ENCODE results near the gene LRRC23.

LRRC23 gene

DNA sequence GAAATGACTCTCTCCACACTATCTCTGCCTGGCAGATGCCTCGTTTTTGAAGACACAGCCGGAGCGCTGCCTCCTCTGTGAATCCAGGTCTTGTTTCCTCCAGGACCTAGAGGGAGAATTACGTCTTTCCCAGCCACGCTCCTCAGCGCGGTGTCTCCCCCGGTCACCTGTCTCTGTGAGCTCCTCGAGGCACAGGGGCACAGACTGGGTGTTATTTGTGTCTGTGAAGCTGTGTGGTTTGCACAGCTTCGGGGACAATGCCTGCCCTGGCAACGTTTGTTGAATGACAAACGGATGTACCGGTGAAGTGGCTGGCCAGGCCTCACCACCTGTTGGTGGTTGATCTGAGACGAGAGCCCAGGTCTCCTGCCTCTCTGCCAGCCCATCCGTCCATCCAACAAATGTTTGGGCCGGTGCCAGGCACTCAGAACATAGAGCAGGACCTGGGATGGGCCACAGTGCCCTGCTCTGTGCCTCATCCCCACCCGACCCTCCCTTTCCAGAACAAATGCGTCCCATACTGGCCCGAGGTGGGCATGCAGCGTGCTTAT lies 52.6 kb downstream of the LRRC23 start:
- Histone ChIP-seq H3K36me3 (no peaks in the 10 kb centered on the region), H3K27me3 (ENCODE audit: insufficient read depth, low read depth, severe bottlenecking) (no peaks in the 10 kb centered on the region), H3K9me3 (ENCODE audit: severe bottlenecking) (no peaks in the 10 kb centered on the region), H3K4me3 (ENCODE audit: low read depth, low read length) (no peak overlapping the region), H3K27ac (no peak overlapping the region)
- TF ChIP-seq, protein P1, sequence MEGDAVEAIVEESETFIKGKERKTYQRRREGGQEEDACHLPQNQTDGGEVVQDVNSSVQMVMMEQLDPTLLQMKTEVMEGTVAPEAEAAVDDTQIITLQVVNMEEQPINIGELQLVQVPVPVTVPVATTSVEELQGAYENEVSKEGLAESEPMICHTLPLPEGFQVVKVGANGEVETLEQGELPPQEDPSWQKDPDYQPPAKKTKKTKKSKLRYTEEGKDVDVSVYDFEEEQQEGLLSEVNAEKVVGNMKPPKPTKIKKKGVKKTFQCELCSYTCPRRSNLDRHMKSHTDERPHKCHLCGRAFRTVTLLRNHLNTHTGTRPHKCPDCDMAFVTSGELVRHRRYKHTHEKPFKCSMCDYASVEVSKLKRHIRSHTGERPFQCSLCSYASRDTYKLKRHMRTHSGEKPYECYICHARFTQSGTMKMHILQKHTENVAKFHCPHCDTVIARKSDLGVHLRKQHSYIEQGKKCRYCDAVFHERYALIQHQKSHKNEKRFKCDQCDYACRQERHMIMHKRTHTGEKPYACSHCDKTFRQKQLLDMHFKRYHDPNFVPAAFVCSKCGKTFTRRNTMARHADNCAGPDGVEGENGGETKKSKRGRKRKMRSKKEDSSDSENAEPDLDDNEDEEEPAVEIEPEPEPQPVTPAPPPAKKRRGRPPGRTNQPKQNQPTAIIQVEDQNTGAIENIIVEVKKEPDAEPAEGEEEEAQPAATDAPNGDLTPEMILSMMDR (IDR thresholded peaks at IDR 0.05; ENCODE audit: low read depth, low read length), result no peak
- DNase-seq, result no peak

DNA sequence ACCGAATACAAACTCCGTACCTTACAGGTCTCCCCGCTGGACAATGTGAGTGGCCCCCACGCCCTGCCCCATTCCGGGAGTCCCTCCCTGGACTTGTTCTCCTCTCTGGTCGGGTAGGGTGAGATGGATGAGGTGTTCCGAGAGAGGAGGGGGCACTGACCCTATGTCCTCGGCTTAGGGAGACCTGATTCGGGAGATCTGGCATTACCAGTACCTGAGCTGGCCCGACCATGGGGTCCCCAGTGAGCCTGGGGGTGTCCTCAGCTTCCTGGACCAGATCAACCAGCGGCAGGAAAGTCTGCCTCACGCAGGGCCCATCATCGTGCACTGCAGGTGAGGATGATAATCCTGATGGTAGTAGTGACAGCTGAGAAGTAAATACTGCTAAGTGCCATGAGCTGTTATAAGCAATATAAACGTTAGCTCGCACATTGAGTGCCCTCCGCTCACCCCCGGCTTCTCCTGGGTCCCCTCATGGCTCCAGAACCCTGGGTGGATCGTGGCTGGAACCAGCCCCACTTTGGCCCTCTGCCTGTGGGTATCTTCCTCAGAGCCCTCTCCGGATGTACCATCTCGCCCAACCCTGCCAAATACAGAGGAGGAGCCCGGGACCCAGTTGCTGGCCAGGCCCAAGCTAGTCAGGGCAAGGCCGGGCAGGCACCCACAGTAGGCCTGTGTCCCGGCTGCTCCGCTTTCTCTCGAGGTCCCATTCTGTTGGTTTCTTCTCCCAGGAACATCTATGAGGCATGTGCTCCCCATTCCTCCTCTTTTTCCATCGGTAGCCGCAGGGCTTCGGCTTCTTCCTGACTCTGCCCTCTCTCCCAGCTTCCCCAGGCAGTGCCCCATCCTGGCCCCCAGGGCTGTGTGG lies 53.4 kb downstream of the LRRC23 start:
- Histone ChIP-seq H3K4me3 (ENCODE audit: low read depth, low read length) (no peak overlapping the region), H3K27me3 (ENCODE audit: insufficient read depth, low read depth, severe bottlenecking) (no peaks in the 10 kb centered on the region), H3K36me3 (no peaks in the 10 kb centered on the region), H3K27ac (no peak overlapping the region), H3K9me3 (ENCODE audit: severe bottlenecking) (no peaks in the 10 kb centered on the region)
- DNase-seq, result no peak
- TF ChIP-seq, protein P1 (IDR thresholded peaks at IDR 0.05; ENCODE audit: low read depth, low read length), result no peak

DNA sequence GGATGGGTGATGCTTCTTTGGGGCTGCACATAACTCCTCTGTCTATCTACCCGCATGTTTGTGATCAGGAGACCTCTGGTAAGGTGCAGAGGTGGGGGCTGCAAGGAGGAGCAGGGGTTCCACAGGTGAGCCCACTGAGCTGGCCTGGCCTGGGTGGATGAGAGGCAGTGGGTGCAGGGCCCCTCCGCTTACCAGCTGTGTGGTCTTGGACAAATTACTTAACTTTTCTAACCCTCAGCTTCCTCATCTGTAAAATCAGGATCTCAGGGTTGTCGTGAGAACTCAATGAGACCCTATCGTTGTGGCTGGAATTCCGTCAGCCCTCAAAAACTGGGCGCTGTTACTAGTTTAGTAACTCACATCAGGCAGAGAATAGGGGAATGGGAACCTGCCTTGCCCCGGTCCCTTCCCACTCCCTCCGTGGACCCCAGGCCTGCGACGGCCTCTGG lies 54.0 kb downstream of the LRRC23 start:
- no peaks in the 10 kb centered on the region for H3K9me3 ChIP-seq (ENCODE audit: severe bottlenecking)
- no peak for DNase-seq
- H3K27ac ChIP-seq, result no peak overlapping the region
- H3K27me3 ChIP-seq (ENCODE audit: insufficient read depth, low read depth, severe bottlenecking), result no peaks in the 10 kb centered on the region
- H3K36me3 ChIP-seq, result no peaks in the 10 kb centered on the region
- TF ChIP-seq, protein P1 (IDR thresholded peaks at IDR 0.05; ENCODE audit: low read depth, low read length), result no peak
- H3K4me3 ChIP-seq (ENCODE audit: low read depth, low read length), result no peak overlapping the region

DNA sequence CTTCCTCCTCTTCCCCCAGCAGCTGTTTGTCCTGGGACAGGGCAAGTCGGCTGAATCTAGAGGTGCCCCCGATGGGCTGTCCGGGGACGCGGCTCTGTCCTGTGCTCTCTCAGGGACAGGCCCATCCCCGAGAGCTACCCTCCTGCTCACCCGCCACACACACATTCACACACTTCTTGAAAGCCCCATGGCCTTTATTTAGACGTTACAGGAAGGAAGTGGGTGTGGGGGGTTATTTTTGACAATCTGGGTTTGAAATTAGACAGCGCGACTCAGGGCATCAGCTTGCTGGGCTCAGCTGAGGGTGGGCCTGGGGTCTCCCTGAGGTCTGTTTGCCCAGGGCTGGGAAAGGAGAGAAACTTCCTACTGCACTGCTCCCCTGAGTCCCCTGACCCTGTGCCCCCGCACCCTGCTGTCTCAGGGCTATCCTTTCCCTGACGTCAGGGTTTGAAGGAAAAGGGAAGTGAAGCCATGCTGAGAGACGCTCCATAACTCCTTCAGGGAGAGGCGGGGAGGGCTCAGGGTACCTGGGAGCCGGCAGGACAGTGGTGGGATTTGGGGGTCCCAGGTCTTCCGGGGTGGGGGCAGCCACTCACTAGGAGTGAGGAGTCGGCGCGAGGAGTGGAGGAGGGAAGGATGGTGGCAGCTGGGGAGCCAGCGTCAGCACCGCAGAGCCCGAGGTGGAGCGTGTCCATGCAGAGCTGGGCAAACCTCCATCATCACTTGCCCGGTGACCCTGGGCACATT lies 54.6 kb downstream of the LRRC23 start:
- Histone ChIP-seq H3K27me3 (ENCODE audit: insufficient read depth, low read depth, severe bottlenecking) (no peaks in the 10 kb centered on the region), H3K27ac (no peak overlapping the region), H3K9me3 (ENCODE audit: severe bottlenecking) (no peaks in the 10 kb centered on the region), H3K4me3 (ENCODE audit: low read depth, low read length) (no peak overlapping the region), H3K36me3 (peaks cover 4% of the 10 kb centered on the region)
- TF ChIP-seq, protein P1 (IDR thresholded peaks at IDR 0.05; ENCODE audit: low read depth, low read length), result no peak
- DNase-seq, result no peak

DNA sequence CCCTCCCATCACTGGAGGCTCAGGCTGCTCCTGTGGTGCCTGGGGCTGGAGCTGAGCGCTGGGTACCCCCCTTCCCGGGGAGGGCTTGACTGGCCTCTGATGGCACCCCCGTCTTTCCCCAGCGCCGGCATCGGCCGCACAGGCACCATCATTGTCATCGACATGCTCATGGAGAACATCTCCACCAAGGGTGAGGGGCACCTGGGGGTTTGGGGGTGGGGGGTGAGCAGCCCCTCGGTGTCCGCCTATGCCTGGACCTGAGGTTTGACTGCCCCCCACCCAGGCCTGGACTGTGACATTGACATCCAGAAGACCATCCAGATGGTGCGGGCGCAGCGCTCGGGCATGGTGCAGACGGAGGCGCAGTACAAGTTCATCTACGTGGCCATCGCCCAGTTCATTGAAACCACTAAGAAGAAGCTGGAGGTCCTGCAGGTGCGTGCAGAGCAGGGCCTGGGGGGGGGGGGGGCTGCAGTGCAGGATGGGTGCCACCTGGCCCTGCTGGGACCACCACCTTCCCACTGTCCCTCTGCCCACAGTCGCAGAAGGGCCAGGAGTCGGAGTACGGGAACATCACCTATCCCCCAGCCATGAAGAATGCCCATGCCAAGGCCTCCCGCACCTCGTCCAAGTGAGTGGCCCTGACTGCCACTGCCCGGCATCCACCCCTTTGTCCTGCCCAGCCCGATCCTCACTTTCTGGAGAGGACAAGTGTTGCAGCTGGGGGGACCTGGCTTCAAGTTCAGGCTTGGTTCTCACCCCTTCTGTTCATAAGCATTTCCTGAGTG lies 55.4 kb downstream of the LRRC23 start:
- TF ChIP-seq, protein P1 (IDR thresholded peaks at IDR 0.05; ENCODE audit: low read depth, low read length), result no peak
- Histone ChIP-seq H3K27ac (no peak overlapping the region), H3K27me3 (ENCODE audit: insufficient read depth, low read depth, severe bottlenecking) (no peaks in the 10 kb centered on the region), H3K4me3 (ENCODE audit: low read depth, low read length) (no peak overlapping the region), H3K36me3 (peaks cover 12% of the 10 kb centered on the region), H3K9me3 (ENCODE audit: severe bottlenecking) (no peaks in the 10 kb centered on the region)
- DNase-seq, result no peak
